ENCODE results near the gene OR8G1.
"Not testable (repeated sequence)": the region's sequence is repeated elsewhere in the genome, so short reads cannot be mapped to it uniquely, and the experiment has no call there.

GRCh38 chr11:124249869-124250268, 9.0 kb downstream of the OR8G1 start:
- not testable (repeated sequence) for TF ChIP-seq TCF7L2 (IDR thresholded peaks at IDR 0.05; ENCODE audit: low read depth, low read length); CTCF (IDR thresholded peaks at IDR 0.05); POLR2AphosphoS5 (IDR thresholded peaks at IDR 0.05; ENCODE audit: low read depth, low read length); REST (IDR thresholded peaks at IDR 0.05; ENCODE audit: insufficient read depth in 1 of 2, low read depth in 2 of 2, low read length in 1 of 2)

Data from Panc1 (cell line).